ENCODE data around the gene HSPG2. TPM values are rescaled to one million over a fixed set of nuclear protein-coding genes. Genes with fewer than 3 reads are reported as not detected.

Gene HSPG2
- total RNA-seq, 4 donors from 2014 or later = 75.7 to 239 (median 96.8) TPM

DNA sequence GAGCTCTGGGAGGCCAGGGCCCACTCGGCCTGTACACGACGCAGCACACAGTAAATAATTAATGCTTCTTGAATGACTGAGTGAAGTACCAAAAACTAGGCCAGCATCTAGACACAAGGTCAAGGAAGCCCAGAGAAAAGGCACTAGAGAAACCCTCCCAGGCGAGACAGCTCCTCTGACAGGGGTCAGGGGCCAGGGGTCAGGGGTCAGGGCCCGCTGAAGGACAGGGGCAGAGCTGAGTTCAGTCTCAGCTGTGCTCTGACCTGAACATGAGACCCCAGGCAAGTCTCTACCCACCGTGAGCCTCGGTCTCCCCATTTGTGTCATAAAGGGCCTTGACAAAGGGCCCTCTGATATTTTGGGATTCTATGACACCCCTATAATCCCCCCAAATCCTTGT lies 68.6 kb downstream of the HSPG2 start:
- Histone ChIP-seq H3K27ac (no peak overlapping the region), H3K9me3 (no peaks in the 10 kb centered on the region), H3K4me1 (peaks cover 8 to 16% of the 10 kb centered on the region in 2 donors), H3K4me3 (replicated peaks in 1 of 3) (no peak overlapping the region), H3K27me3 (no peaks in the 10 kb centered on the region), H3K36me3 (peaks cover 45 to 48% of the 10 kb centered on the region in 2 donors)
- intact Hi-C loops (cut with DNase I) = no loop called here
- TF ChIP-seq, protein P1, sequence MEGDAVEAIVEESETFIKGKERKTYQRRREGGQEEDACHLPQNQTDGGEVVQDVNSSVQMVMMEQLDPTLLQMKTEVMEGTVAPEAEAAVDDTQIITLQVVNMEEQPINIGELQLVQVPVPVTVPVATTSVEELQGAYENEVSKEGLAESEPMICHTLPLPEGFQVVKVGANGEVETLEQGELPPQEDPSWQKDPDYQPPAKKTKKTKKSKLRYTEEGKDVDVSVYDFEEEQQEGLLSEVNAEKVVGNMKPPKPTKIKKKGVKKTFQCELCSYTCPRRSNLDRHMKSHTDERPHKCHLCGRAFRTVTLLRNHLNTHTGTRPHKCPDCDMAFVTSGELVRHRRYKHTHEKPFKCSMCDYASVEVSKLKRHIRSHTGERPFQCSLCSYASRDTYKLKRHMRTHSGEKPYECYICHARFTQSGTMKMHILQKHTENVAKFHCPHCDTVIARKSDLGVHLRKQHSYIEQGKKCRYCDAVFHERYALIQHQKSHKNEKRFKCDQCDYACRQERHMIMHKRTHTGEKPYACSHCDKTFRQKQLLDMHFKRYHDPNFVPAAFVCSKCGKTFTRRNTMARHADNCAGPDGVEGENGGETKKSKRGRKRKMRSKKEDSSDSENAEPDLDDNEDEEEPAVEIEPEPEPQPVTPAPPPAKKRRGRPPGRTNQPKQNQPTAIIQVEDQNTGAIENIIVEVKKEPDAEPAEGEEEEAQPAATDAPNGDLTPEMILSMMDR (IDR thresholded peaks at IDR 0.05) = no peak
- no peak for TF ChIP-seq POLR2A (IDR thresholded peaks at IDR 0.05)
- WGBS, 2 donors = 91 to 94% methylated on average over 7 of the region's 7 CpGs
- DNase-seq = no peak

DNA sequence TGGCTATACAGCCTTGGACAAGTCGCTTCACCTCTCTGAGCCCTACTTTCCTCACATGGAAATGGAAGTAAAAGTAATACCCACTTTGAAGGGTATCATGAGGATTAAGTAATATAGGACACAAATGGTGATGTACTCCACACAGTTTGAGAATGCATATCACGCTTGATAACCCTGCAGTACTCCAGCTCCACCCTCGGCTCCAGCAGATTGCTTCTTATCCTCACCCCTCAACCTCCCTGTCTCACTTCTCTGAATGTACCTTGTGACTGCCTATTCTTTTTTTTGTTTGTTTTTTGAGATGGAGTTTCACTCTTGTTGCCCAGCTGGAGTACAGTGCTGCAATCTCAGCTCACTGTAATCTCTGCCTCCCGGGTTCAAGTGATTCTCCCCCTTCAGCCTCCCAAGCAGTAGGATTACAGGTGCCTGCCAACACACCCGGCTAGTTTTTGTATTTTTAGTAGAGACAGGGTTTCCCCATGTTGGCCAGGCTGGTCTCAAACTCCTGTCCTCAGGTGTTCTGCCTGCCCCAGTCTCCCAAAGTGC lies 69.6 kb downstream of the HSPG2 start:
- no peak overlapping the region for H3K27ac ChIP-seq
- peaks cover 8 to 16% of the 10 kb centered on the region in 2 donors for H3K4me1 ChIP-seq
- 78 to 88% methylated on average over 5 of the region's 5 CpGs for WGBS, 2 donors
- DNase-seq = no peak
- H3K27me3 ChIP-seq = no peaks in the 10 kb centered on the region
- TF ChIP-seq POLR2A (IDR thresholded peaks at IDR 0.05) = no peak
- TF ChIP-seq, protein P1 (IDR thresholded peaks at IDR 0.05) = no peak
- intact Hi-C loops (cut with DNase I) = no loop called here
- H3K4me3 ChIP-seq (replicated peaks in 1 of 3) = no peak overlapping the region
- peaks cover 38 to 39% of the 10 kb centered on the region in 2 donors for H3K36me3 ChIP-seq
- no peaks in the 10 kb centered on the region for H3K9me3 ChIP-seq

DNA sequence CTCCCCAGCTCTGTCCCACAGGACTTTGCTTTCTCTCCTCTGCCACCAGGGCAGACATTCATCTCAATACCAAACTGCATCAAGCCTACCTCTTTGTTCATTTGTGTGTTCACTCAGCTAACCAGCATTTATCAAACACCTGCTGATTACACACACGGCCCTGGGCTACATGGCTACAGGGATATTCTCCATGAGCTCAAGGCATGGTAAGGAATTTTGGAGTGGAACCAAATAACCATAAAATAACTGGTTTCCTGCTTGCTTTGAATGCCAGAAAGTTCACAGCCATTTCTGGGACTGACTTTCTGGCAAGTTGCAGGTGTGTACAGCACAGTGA lies 70.4 kb downstream of the HSPG2 start:
- WGBS, 2 donors = 65 to 81% methylated on average over 1 of the region's 1 CpG
- no peak for DNase-seq
- Histone ChIP-seq H3K9me3 (no peaks in the 10 kb centered on the region), H3K4me1 (peaks cover 8 to 16% of the 10 kb centered on the region in 2 donors), H3K27ac (no peak overlapping the region), H3K4me3 (replicated peaks in 1 of 3) (no peak overlapping the region), H3K36me3 (peaks cover 35% of the 10 kb centered on the region in 2 donors), H3K27me3 (no peaks in the 10 kb centered on the region)
- intact Hi-C loops (cut with DNase I) = no loop called here
- TF ChIP-seq, protein P1 (IDR thresholded peaks at IDR 0.05) = no peak
- TF ChIP-seq POLR2A (IDR thresholded peaks at IDR 0.05) = no peak

DNA sequence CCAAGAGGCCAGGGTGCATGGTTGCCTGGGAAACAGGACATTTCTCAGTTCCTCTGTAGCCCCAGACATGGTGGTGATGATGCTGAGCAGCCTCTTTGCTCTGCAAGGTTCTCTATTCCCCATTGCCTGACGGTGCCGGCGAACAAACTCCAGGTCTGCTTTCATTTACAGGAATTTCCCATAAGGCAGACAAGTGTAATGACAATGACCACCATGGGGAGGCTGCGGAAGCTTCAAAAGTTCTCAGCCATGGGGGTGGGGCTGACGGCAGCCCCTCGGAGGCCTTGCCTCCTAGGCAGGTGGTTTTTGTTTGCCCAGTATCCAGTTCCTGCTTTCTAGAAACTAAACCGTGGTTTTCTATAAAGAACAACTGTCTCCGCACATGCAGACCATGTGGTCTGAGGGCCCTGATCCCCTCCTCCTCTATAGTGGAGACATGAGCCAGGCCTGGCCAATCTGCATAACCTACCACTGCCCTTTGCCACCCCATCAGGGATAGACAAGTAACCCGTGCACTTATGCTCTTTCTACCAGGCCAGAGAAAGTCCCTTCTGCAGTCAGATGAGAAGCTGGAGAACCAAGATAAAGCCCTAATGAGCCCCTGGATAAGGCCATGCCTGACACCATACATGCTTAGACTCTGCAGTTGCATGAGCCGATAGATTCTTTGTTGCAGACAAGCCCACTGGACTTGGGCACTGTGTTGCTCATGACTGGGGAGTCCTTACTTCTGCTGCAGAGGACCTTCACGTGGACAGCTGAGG lies 71.0 kb downstream of the HSPG2 start:
- peaks cover 36 to 37% of the 10 kb centered on the region in 2 donors for H3K36me3 ChIP-seq
- DNase-seq = no peak
- H3K4me1 ChIP-seq = peaks cover 8 to 16% of the 10 kb centered on the region in 2 donors
- no peaks in the 10 kb centered on the region for H3K9me3 ChIP-seq
- intact Hi-C loops (cut with DNase I) = no loop called here
- H3K4me3 ChIP-seq (replicated peaks in 1 of 3) = no peak overlapping the region
- WGBS, 2 donors = 74 to 80% methylated on average over 8 to 11 of the region's 11 CpGs
- TF ChIP-seq POLR2A (IDR thresholded peaks at IDR 0.05) = no peak
- TF ChIP-seq, protein P1 (IDR thresholded peaks at IDR 0.05) = no peak
- H3K27me3 ChIP-seq = no peaks in the 10 kb centered on the region
- no peak overlapping the region for H3K27ac ChIP-seq

DNA sequence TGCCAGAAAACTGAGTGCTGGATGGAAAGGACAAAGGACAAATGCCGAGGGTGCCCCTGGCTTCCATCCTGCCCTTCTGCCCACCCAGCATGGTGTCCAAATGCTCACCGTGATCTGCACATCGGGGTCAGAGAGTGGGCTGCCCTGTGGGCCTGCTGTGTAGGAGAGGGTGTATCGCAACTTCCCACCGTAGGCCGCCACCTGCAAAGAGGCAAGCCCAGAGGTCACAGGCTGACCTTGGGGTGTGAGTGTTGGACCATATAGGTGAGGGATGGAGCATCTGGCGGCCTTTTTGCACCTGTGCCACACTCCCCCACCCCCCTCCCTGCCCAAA lies 71.5 kb downstream of the HSPG2 start:
- no peaks in the 10 kb centered on the region for H3K9me3 ChIP-seq
- no peak overlapping the region for H3K27ac ChIP-seq
- H3K27me3 ChIP-seq = no peaks in the 10 kb centered on the region
- DNase-seq = no peak
- H3K4me1 ChIP-seq = peaks cover 8 to 14% of the 10 kb centered on the region in 2 donors
- 95 to 100% methylated on average over 3 to 4 of the region's 7 CpGs for WGBS, 2 donors
- TF ChIP-seq POLR2A (IDR thresholded peaks at IDR 0.05) = no peak
- TF ChIP-seq, protein P1 (IDR thresholded peaks at IDR 0.05) = no peak
- intact Hi-C loops (cut with DNase I) = no loop called here
- H3K4me3 ChIP-seq (replicated peaks in 1 of 3) = no peak overlapping the region
- peaks cover 38% of the 10 kb centered on the region in 2 donors for H3K36me3 ChIP-seq

Measured in thyroid gland (tissue), 4 donors.